ENCODE results near the gene CDKN2A. TPM values are rescaled to one million over a fixed set of nuclear protein-coding genes. Genes with fewer than 3 reads are reported as not detected.

CDKN2A gene
- total RNA-seq, result 40.8 and 43.6 TPM in 2 replicates

GRCh38 chr9:21993893-21994555, at the start of gene CDKN2A:
Gene CDKN2A (minus strand): TSS chr9:21994392.

DNA sequence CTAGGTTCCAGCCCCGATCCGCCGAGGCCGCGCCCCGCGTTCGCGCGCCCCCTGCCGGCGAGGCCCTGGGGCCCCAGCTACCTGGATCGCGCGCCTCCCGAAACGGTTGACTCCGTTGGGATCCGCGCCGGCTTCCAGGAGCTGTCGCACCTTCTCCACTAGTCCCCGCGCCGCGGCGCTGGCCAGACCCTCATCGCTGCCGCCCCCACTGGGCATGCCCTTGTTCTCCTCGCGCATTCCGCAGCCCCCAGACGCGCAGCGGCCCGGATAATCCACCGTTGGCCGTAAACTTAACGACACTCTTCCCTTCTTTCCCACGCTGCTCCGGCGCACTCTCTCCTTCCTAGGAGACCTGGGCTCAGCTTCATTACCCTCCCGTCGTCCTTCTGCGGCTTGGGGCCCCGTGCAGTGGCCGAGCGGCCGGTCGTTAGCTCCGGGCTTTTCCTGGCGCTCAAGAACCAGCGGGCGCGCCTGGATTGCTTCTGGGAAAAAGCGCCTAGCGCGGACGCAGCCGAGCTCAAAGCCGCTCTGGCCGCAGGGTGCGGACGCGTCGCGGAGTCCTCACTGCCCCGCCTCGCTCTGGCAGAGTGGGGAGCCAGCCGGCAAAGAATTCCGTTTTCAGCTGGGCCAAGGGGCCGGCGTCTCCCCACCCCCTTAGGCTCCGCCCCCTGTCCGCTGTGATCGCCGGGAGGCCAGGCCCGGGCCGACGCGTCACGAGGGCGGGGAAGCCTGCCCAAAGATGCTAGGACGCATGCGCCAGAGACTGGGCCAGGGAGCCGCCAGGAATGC, 14.7 kb upstream of the CDKN2A start, which contains the start of gene CDKN2B:
CDKN2B (minus strand) TSS at position 589 of the 789 bp plus-strand sequence; CDS start at position 237, 352 bp downstream.

GRCh38 chr9:21994556-21995005, 389 bp upstream of the CDKN2A start, which contains the start of gene CDKN2B-AS1:
Gene CDKN2B-AS1 (plus strand): TSS chr9:21994791.

Other genes starting within 250 kb of the CDKN2A start
- 34.1 and 42.4 TPM in 2 replicates for gene MTAP, start 191.8 kb downstream of the CDKN2A start, total RNA-seq
- 1.1 and 1.7 TPM in 2 replicates for gene CDKN2B-AS1, start 399 bp upstream of the CDKN2A start, total RNA-seq
- gene CDKN2B, start 14.9 kb upstream of the CDKN2A start, total RNA-seq, result 21.0 and 34.4 TPM in 2 replicates

Measured in mammary microvascular endothelial cell (primary cell).